Measurements from ENCODE around the gene AMMECR1L.
"Not testable (repeated sequence)": the region's sequence is repeated elsewhere in the genome, so short reads cannot be mapped to it uniquely, and the experiment has no call there.

AMMECR1L gene

DNA sequence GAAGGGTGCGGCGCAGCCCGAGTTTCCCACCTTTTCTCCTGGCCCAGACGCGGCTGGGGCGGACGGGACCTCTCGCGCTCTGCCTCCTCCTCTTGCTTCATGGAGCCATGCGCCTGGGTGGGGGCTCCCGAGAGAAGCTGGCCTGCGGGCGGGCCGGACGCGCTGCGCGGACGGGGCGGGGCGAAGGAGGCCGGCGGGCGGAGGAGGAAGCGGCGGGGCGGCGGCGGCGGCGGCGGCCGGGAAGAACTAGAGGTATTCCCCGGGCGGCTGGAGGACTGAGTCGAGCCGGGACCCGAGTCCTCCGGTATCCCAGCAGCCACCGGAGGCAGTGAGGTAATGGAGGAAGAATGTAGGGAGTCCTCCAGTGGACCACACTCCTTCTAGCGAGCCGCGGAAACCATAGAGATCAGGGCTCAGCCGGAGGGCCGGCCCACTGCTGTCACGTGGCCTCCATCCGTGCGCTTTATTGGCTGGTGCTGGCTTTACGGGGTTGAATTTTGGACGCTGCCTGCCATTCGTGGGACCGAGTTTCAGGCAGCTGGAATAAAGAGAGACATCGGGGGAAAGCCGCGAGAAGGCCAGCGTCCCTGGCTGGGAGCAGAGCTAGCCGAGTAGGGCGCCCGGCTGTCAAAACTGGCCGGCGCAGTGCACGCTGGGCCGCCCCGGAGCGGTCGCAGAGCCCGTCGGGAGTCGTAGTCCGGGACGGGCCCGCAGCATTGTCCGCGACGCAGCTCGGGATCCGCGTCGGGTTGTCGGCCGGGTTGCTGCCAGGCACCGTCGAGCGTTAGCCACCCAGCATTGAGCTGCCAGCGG, at the start of gene AMMECR1L:
AMMECR1L (minus strand) TSS at position 177 of the 813 bp plus-strand sequence. CDS start 11,722 bp downstream, outside the sequence.
- peak; percentile 32 to 60 (median 48) for DNase-seq (ENCODE audit: low read depth in 4 of 4, low spot score in 1 of 4)

DNA sequence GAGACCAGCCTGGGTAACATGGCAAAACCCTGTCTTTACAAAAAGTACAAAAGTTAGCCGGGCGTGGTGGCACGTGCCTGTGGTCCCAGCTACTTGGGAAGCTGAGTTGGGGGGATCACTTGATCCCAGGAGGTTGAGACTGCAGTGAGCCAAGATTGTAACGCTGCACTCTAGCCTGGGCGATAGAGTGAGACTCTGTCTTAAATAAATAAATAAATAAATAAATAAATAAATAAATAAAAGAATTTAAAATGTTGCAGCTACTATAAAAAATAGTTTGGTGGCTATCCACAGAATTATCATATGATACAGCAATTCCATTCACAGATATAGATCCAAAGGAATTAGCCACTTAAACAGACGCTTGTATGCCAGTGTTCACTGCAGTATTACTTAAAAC, 49.6 kb upstream of the AMMECR1L start:
- DNase-seq (ENCODE audit: low read depth in 4 of 4, low spot score in 1 of 4) = no peak

DNA sequence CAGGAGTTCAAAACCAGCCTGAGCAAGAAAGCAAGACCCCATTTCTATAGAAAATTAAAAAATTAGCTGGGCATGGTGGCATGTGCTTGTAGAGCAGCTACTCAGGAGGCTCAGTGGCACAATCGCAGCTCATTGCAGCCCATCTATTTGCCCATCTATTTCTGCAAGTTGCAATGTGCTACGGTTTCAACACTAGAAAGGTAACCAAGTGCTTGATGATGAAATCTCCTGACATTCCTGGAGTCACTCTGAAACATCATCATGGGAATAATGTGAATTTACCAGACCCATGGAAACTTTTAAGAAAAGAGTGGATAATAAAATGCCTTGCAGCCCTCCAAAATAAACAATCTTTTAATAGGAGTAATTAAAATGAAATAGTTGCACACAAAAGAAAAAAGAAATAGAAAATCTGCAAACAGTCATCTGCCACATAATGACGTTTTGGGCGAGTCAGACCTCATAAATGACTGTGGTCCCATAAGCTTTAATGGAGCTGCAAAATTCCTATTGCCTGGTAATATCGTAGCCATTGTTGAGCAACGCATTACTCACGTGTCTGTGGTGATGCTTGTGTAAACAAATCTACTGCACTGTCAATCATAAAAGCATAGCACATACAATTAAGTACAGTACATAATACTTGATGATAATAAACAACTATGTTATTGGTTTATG, 46.6 kb upstream of the AMMECR1L start:
- DNase-seq (ENCODE audit: low read depth in 4 of 4, low spot score in 1 of 4) = no peak

GRCh38 chr2:127929449-127929848, 43.7 kb upstream of the AMMECR1L start:
- no peak for DNase-seq (ENCODE audit: low read depth in 4 of 4, low spot score in 1 of 4)

- no peak for DNase-seq (ENCODE audit: low read depth in 4 of 4, low spot score in 1 of 4)
Observed at GRCh38 chr2:127927384-127927783, 41.6 kb upstream of the AMMECR1L start.

- no peak for DNase-seq (ENCODE audit: low read depth in 4 of 4, low spot score in 1 of 4)
Observed at GRCh38 chr2:127917916-127918315, 32.2 kb upstream of the AMMECR1L start.

- DNase-seq (ENCODE audit: low read depth in 4 of 4, low spot score in 1 of 4) = no peak
Observed at GRCh38 chr2:127913808-127914457, 28.2 kb upstream of the AMMECR1L start.

DNA sequence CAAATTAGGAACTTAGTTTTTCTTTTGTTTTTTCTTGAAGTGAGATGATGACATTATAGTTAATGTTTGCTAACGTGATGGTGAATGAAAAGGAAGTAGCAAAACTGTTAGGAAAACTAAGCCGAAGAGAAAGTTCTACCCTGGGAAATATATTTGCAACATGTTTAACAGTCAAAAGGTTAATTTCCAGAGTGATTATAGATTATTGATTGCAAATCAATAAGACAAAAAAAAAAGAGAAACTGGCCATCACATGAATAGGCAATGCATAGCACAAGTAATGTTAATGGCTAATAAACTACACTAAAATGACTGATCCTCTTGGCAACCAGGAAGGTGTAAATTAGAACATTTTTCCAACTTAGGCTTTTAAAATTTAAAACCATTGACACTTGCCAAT, 26.0 kb upstream of the AMMECR1L start:
- no peak for DNase-seq (ENCODE audit: low read depth in 4 of 4, low spot score in 1 of 4)

DNA sequence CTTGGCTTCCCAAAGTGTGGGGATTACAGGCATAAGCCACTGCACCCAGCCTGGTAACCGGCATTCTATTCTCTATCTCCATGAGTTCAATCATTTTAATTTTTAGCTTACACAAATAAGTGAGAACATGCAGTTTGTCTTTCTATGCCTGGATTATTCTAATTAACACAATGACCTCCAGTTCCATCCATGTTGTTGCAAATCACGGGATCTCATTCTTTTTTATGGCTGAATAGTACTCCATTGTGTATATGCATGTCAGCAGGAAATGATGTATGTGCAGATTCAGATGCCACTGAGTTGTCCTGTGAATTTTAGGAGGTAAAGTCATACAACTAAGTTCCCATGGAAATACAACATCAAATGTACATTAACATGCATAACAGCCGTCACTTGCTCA, 24.7 kb upstream of the AMMECR1L start:
- DNase-seq (ENCODE audit: low read depth in 4 of 4, low spot score in 1 of 4) = no peak

- no peak for DNase-seq (ENCODE audit: low read depth in 4 of 4, low spot score in 1 of 4)
Observed at GRCh38 chr2:127909019-127909418, 23.3 kb upstream of the AMMECR1L start.

DNA sequence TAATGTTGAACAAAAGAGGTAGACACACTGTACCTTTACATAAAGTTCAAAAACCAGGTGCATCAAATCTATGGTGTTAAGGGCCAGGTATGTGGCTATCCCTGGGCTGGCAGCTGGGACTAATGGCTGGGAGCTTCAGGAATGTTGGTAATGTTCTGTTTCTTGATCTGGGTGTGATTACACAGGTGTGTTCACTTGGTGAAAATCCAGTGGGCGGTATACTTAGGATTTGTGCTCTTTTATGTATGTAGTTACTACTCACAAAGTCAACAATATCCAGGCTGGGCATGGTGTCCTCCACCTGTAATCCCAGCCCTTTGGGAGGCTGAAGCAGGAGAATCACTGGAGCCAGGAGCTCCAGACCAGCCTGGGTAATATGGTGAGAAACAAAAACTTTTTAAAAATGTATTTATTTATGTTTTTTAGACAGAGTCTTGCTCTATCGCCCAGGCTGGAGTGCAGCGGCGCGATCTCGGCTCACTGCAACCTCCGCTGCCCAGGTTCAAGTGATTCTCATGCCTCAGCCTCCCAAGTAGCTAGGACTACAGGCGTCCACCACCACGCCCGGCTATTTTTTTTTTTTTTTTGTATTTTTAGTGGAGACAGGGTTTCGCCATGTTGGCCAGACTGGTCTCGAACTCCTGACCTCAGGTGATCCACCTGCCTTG, 22.1 kb upstream of the AMMECR1L start:
- not testable (repeated sequence) for DNase-seq (ENCODE audit: low read depth in 4 of 4, low spot score in 1 of 4)

- DNase-seq (ENCODE audit: low read depth in 4 of 4, low spot score in 1 of 4) = no peak
Observed at GRCh38 chr2:127906206-127906926, 20.6 kb upstream of the AMMECR1L start.

GRCh38 chr2:127901339-127902056, 15.7 kb upstream of the AMMECR1L start:
- no peak for DNase-seq (ENCODE audit: low read depth in 4 of 4, low spot score in 1 of 4)

DNA sequence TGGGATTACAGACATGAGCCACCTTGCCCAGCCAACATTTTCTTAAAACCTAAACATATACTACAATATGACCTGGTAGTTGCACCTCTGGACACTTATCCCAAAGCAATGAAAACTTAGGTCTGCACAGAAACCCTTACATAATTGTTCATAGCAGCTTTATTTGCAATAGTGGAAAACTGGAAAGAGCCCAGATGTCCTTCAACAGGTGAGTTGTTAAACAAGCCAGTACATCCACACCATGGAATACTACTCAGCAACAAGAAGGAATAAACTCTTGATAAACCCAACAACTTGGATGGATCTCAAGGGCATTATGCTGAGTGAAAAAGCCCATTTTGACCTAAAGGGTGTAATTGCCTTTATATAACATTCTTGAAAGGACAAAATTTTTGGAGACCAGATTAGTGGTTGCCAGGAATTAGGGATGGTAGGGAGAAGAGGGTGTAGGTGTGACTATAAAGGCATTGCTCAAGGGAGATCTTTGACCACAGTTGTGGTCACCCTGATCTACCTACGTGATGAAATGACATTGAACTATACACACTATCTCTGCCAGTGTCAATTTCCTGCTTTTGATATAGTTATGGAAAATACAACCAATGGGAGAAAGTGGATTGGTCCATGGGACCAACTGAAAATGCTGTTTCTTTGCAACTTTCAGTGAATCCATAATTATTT, 11.9 kb upstream of the AMMECR1L start:
- DNase-seq (ENCODE audit: low read depth in 4 of 4, low spot score in 1 of 4) = no peak

DNA sequence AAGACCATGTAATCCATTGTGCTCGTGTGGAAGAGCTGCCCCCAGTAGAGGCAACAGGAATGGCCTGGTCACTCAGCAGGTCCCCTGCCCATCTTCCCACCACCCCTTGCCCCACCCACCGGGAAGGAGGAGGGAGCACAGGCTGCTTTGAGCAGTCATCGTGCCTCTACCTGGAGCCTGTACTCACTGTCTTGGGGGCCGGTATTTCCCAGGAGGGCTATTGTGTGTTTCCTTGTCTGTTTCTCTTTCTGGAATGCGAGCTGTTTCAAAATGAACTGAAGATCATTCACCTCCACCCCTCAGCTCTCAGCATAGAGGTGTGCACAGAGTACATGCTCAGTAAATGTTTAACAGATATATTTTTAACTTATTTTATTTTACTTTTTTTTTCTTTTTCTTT, 7.7 kb upstream of the AMMECR1L start:
- no peak for DNase-seq (ENCODE audit: low read depth in 4 of 4, low spot score in 1 of 4)

DNA sequence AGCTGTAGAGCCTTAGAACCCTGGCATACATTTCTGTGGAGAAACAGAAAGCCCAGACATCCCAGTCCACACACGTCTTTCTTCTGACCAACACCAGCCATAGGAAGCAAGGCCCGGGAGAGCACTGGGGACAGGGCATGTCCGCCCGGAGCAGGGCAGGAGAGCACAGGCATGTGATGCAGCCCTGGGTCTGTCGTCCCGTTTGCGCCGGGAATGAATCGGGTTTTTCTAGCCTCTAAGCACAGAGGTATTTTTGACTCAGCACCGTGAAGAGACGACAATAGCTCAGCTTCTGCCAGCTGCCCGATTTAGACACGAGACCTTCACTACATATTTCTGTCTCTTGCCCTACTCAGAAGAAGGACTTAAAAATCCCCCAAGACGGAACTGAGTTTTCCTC, 7.3 kb upstream of the AMMECR1L start:
- no peak for DNase-seq (ENCODE audit: low read depth in 4 of 4, low spot score in 1 of 4)

- DNase-seq (ENCODE audit: low read depth in 4 of 4, low spot score in 1 of 4) = no peak
Observed at GRCh38 chr2:127891811-127892210, 6.1 kb upstream of the AMMECR1L start.

DNA sequence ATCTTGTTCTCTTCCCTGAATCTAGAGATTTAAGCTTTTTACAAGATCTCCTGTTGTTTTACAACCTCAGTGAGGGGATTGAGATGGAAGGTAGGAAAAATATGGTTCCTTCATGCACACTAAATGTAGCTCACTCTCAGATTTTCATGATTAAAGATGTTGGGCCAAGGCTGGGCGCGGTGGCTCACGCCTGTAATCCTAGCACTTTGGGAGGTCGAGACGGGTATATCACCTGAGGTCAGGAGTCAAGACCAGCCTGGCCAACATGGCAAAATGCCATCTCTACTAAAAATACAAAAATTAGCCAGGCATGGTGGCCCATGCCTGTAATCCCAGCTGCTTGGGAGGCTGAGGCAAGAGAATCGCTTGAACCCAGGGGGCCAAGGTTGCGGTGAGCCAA, 5.0 kb upstream of the AMMECR1L start:
- DNase-seq (ENCODE audit: low read depth in 4 of 4, low spot score in 1 of 4) = not testable (repeated sequence)

DNA sequence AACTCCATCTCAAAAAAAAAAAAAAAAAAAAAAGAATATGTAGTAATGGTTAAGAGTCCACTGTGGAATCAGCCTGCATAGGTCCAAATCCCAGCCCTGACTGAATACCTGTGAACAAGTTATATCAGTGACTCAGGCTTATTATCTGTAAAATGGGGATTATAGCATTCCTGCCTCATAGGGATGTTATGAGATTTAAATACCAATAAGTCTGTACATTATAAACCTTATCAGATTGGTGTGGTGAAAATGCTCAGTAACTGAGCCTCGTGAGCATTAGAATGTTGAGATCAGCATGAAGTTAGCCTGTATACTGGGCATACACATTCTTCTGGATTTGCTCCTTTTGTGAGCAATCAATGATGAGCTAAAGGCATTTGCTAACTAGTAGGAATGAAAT, 3.0 kb upstream of the AMMECR1L start:
- no peak for DNase-seq (ENCODE audit: low read depth in 4 of 4, low spot score in 1 of 4)

DNA sequence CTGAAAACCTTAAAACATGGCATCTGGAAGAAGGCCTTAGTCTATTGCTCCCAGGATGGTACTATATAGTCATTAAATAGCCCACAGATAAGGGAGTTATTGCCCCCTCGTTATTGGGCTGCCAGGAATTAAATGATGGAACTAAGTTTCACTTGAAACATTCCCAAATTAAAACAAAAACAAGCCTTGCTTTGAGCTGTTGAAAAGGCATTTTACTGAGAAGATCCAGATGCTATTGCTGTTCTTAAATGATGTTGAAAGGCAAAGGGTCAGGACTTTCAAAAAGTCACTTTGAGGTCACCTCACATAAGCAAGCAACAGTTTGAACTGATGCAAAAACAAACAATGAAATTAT, 2.0 kb upstream of the AMMECR1L start:
- no peak for DNase-seq (ENCODE audit: low read depth in 4 of 4, low spot score in 1 of 4)
